A673 (cell line): ENCODE results near the gene HOXA4. TPM values are rescaled to one million over a fixed set of nuclear protein-coding genes. Genes with fewer than 3 reads are reported as not detected.
A peak's percentile ranks its signal among the peaks of the same experiment; 100 is the strongest.

ENCODE experiments used
- BruUV-seq: library from RNA; stranded (reverse); fragments of 400-500 nt; replicated peaks from 2 replicates; lab custom pipeline; 2021; lab: Mats Ljungman, UMichigan
- CTCF ChIA-PET: fragments of 300-600 bp; sonication (Branson Sonifier 250); formaldehyde crosslinking; loops from one replicate; lab custom pipeline; 2022; ENCODE audit warnings: antibody characterized with exemption; lab: Charles Lee
- POLR2A ChIA-PET: fragments of 300-600 bp; sonication (Branson Sonifier 250); formaldehyde crosslinking; loops from one replicate; lab custom pipeline; 2022; ENCODE audit warnings: antibody characterized with exemption; ENCODE audit not compliant: low non-redundant PET; lab: Charles Lee
- DNase-seq: peaks from one replicate; pipeline ENCODE4 v3.0.0-alpha.2; 2015; ENCODE audit warnings: low spot score
- H3K27ac ChIP-seq: fragments of 200-600 bp; sonication (generic); 2 replicates; pipeline ENCODE4 v1.5.1; 2016; ENCODE audit warnings: mixed run types, low read depth, mild to moderate bottlenecking, mixed read lengths, antibody characterized with exemption, low read length; ENCODE audit not compliant: poor library complexity, severe bottlenecking
- H3K27me3 ChIP-seq: fragments of 200-600 bp; sonication (generic); replicated peaks from 2 replicates; pipeline ENCODE4 v1.6.1; 2017; ENCODE audit warnings: mixed run types, low read depth, mild to moderate bottlenecking, mixed read lengths, antibody characterized with exemption, low read length; ENCODE audit not compliant: insufficient read depth, poor library complexity
- H3K36me3 ChIP-seq: fragments of 200-600 bp; sonication (generic); 2 replicates; pipeline ENCODE4 v1.6.1; 2016; ENCODE audit warnings: mixed run types, mild to moderate bottlenecking, mixed read lengths, antibody characterized with exemption, low read length; ENCODE audit not compliant: insufficient read depth, poor library complexity, severe bottlenecking
- H3K4me1 ChIP-seq: fragments of 200-600 bp; sonication (generic); 2 replicates; pipeline ENCODE4 v1.6.1; 2017; ENCODE audit warnings: mixed run types, mild to moderate bottlenecking, mixed read lengths, antibody characterized with exemption, low read length; ENCODE audit not compliant: insufficient read depth, poor library complexity, severe bottlenecking
- H3K4me3 ChIP-seq: fragments of 200-600 bp; sonication (generic); 2 replicates; pipeline ENCODE4 v1.5.1; 2016; ENCODE audit warnings: low read depth, mixed run types, mild to moderate bottlenecking, mixed read lengths, low read length; ENCODE audit not compliant: poor library complexity, severe bottlenecking
- H3K9me3 ChIP-seq: fragments of 200-600 bp; sonication (generic); 2 replicates; pipeline ENCODE4 v1.6.1; 2016; ENCODE audit warnings: mixed run types, low read depth, mild to moderate bottlenecking, mixed read lengths, antibody characterized with exemption, low read length; ENCODE audit not compliant: poor library complexity, severe bottlenecking
- CTCF ChIP-seq: fragments of 300-800, 200-600 bp; sonication (generic); conservative IDR thresholded peaks from 2 replicates; pipeline ENCODE4 v1.5.1; 2017; ENCODE audit warnings: low read depth, mild to moderate bottlenecking, antibody characterized with exemption, low read length, moderate library complexity, mixed read lengths
- EZH2 ChIP-seq: fragments of 200-600 bp; sonication (generic); IDR thresholded peaks from 2 replicates; pipeline ENCODE4 v1.6.1; 2017; ENCODE audit warnings: borderline replicate concordance, low read depth, mild to moderate bottlenecking, mixed read lengths, antibody characterized with exemption, low read length; ENCODE audit not compliant: poor library complexity, severe bottlenecking
- intact Hi-C: fragments of 100-400 bp; cut with micrococcal nuclease; formaldehyde crosslinking; loops from one replicate; pipeline ENCODE4 v1.10.0; 2022; ENCODE audit not compliant: unreplicated experiment
- total RNA-seq: library from RNA; stranded (reverse); gene quantifications from 2 replicates; pipeline ENCODE4 v1.2.3, GENCODE V29; 2021

HOXA4 gene
- total RNA-seq, 1 experiment from 2014 or later = not detected

DNA sequence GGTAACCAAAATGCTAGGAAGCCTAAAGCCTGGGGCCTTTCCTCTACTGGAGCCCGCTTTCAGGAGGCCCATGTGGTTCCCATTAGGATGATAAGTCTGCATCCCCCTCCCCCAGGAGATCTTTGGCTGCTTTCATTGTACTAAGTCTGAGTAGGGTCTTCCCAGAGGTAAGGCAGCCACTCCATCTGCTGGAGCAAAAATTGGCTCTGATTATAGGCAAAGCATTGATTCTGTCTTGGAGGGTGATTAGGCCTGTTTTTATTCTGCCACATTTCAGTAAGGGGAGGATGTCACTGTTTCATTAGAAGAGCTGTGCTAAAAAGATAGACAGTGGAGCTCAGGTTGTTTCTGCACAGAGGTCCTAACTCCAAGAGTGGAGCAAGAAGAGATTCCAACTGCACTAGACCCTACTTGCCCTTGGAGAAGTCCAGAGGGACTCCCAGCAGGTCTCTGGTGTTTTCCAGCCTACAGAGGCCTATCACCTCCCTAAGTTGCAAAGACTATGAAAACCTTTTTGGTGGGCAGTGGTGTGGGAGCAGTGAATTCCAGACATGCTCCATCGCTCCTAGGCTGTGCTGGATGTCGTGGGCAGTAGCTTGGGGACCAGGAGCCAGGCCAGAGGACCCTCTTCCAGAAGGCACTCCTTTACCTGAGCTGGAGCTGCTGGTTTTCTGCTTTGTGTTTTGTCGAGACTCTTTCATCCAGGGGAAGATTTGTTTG is 20.9 kb downstream of the HOXA4 start:
- POLR2A ChIA-PET = no interaction called here

DNA sequence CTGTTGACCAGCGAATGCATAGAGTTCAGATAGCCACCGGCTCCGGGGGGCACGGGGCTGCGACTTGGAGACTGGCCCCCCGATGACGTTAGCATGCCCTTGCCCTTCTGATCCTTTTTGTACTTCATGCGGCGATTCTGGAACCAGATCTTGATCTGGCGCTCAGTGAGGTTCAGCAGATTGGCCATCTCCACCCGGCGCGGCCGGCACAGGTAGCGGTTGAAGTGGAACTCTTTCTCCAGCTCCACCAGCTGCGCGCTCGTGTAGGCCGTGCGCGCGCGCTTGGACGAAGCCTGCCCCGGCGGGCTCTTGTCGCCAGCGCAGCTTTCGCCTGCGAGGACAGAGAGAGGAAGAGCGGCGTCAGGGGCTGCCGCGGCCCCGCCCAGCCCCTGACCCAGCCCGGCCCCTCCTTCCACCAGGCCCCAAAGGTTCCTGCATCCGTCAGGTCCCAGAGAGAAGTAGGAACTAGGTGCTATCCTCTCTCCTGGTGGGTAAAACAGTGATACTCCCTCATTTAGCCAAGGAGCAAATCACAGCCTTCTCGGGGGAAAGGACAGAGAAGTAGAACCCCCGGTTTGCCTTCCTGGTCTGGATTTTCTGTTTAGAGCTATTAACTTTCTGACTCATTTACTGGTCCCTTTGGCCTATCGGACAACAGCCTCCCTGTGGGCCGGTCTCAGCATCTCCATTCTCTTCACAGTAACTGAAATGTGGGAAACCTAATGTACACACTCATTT is 22.0 kb downstream of the HOXA4 start:
- H3K4me3 ChIP-seq = no peak overlapping the region
- intact Hi-C loops = no loop called here
- CTCF ChIA-PET = no interaction called here
- H3K9me3 ChIP-seq = no peaks in the 10 kb centered on the region
- no peak overlapping the region for H3K27ac ChIP-seq
- BruUV-seq = no TSS peak
- DNase-seq = no peak
- POLR2A ChIA-PET = no interaction called here
- H3K27me3 ChIP-seq = peaks cover 100% of the 10 kb centered on the region
- TF ChIP-seq EZH2 = peak; percentile 35
- no peak for TF ChIP-seq CTCF
- no peaks in the 10 kb centered on the region for H3K36me3 ChIP-seq
- no peaks in the 10 kb centered on the region for H3K4me1 ChIP-seq

More for the DNA sequence above, 20.9 kb downstream of the HOXA4 start:
- intact Hi-C loops = no loop called here
- DNase-seq = no peak
- Histone ChIP-seq H3K27me3 (peaks cover 97% of the 10 kb centered on the region), H3K4me3 (no peak overlapping the region), H3K36me3 (no peaks in the 10 kb centered on the region), H3K4me1 (no peaks in the 10 kb centered on the region), H3K9me3 (no peaks in the 10 kb centered on the region), H3K27ac (no peak overlapping the region)
- no peak for TF ChIP-seq CTCF
- no peak for TF ChIP-seq EZH2
- no TSS peak for BruUV-seq
- CTCF ChIA-PET = no interaction called here

GRCh38 chr7:27107391-27108381 is 22.9 kb downstream of the HOXA4 start:
- BruUV-seq = no TSS peak
- no peaks in the 10 kb centered on the region for H3K36me3 ChIP-seq
- H3K4me1 ChIP-seq = no peaks in the 10 kb centered on the region
- H3K27me3 ChIP-seq = peaks cover 100% of the 10 kb centered on the region
- TF ChIP-seq EZH2 = peak; percentile 75
- TF ChIP-seq CTCF = no peak
- intact Hi-C loops = no loop called here
- H3K4me3 ChIP-seq = no peak overlapping the region
- ChIA-PET POLR2A (no interaction called here), CTCF (no interaction called here)
- no peaks in the 10 kb centered on the region for H3K9me3 ChIP-seq
- no peak for DNase-seq
- H3K27ac ChIP-seq = no peak overlapping the region
